HG03575 (cell line): ENCODE results near the gene ADGRV1.
"Not testable (repeated sequence)": the region's sequence is repeated elsewhere in the genome, so short reads cannot be mapped to it uniquely, and the experiment has no call there.

ENCODE experiments used
- ATAC-seq: cut with Tn5 transposase; IDR thresholded peaks from one replicate; pipeline ENCODE4 v1.9.1; 2021; ENCODE audit not compliant: unreplicated experiment, insufficient number of reproducible peaks, low FRiP score; ENCODE audit errors: extremely low read depth

Gene ADGRV1

DNA sequence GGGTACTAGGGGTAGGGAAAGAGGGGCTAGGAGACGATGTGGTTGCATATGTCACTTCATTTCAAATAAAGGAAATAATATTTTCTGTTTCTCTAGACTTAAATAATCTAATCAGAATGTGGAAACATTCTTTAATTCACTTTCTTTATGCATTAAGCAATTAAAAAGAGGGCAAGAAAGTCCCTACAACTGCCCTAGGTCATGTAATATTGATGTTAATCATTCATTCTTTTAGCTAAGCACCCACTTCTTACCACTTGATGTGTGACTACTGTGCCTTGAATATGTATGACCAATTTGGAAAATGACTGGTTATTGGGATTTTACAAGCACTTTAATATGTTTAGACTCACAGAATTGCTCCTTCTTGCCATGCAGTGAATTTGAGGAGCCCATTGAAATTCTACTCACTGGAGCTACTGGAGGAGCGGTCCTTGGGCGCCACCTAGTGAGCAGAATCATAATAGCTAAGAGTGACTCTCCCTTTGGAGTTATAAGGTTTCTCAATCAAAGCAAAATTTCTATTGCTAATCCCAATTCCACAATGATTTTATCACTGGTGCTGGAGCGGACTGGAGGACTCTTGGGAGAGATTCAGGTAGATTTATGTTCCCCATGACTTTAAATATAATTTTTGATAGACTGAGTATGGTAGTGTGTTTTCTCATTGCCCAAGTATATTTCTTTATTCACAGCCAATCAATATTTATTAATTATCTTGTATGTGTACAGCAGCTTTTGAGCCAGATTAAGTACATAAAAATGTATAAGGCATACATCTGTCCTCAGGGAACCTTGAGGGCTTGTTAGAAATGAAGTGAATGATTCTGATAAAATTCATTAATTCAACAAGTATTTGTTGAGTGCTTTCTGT lies 225.1 kb downstream of the ADGRV1 start:
- ATAC-seq, result peak; percentile 77

DNA sequence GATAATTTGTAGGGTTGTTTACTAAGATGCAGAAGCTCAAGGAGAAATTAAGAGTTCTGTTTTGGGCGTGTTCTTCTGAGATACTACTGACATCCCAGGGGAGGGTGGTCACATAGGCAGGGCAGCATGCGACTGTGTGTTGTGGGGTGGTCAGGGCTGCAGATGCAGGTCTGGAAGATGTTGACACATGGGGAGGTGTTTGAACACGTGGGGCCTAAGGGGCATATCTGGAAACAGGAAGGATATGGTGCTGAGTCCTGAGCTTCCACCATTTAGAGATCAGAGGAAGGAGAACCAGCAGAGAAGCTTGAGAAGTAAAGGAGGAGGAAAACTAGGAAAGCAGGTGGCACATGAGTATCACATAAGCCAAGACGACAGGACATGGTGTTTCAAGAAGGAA lies 228.2 kb downstream of the ADGRV1 start:
- ATAC-seq, result no peak

DNA sequence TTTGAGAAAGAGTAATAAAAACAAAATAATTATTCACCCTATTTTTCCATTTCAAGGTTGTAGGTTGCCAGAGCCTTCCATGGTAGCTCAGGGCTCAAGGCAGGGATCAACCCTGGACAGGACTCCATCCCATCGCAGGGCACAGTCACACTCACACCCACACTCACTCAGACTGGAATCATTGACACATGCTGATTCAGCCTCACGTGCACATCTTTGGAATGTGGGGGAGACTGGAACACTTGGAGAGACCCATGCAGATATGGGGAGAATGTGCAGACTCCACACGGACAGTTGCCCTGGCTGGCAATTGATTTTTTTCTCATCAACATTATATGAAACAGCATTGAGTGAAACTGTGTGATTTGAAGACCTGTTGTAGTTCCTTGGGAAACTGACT lies 234.1 kb downstream of the ADGRV1 start:
- ATAC-seq, result no peak

DNA sequence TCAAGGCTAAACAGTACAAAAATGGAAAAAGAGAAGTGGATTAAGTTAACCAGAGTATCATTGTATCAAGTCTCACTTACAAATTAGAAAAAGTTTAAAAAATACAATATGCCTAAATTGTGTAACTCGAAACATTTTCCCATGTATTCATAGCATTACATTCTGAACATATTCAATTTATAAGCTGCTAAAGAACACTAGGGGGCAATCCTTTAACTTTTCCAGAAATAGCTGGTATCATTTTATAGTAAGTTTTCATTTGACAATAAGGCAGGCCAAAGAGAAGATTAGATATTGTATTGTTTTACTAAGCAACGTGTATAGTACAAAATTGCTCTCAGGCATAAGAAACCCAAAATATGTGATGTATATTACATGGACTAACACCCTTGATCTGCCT lies 234.6 kb downstream of the ADGRV1 start:
- ATAC-seq, result no peak

DNA sequence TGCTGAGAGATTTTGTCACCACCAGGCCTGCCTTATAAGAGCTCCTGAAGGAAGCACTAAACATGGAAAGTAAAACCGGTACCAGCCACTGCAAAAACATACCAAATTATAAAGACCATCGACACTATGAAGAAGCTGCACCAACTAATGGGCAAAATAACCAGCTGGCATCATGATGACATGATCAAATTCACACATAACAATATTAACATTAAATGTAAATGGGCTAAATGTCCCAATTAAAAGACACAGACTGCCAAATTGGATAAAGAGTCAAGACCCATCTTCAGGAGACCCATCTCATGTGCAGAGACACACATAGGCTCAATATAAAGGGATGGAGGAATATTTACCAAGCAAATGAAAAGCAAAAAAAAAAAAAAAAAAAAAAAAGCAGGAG lies 238.3 kb downstream of the ADGRV1 start:
- ATAC-seq, result not testable (repeated sequence)

DNA sequence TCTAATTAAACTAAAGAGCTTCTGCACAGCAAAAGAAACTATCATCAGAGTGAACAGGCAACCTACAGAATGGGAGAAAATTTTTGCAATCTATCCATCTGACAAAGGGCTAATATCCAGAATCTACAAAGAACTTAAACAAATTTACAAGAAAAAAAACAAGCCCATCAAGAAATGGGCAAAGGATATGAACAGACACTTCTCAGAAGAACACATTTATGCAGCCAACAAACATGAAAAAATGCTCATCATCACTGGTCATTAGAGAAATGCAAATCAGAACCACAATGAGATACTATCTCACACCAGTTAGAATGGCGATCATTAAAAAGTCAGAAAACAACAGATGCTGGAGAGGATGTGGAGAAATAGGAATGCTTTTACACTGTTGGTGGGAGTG lies 241.5 kb downstream of the ADGRV1 start:
- ATAC-seq, result not testable (repeated sequence)

DNA sequence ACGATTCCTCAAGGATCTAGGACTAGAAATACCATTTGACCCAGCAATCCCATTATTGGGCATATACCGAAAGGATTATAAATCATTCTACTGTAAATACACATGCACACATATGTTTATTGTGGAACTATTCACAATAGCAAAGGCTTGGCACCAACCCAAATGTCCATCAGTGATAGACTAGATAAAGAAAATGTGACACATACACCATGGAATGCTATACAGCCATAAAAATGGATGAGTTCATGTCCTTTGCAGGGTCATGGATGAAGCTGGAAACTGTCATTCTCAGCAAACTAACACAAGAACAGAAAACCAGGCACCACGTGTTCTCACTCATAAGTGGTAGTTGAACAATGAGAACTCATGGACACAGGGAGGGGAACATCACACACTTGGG lies 241.9 kb downstream of the ADGRV1 start:
- not testable (repeated sequence) for ATAC-seq

DNA sequence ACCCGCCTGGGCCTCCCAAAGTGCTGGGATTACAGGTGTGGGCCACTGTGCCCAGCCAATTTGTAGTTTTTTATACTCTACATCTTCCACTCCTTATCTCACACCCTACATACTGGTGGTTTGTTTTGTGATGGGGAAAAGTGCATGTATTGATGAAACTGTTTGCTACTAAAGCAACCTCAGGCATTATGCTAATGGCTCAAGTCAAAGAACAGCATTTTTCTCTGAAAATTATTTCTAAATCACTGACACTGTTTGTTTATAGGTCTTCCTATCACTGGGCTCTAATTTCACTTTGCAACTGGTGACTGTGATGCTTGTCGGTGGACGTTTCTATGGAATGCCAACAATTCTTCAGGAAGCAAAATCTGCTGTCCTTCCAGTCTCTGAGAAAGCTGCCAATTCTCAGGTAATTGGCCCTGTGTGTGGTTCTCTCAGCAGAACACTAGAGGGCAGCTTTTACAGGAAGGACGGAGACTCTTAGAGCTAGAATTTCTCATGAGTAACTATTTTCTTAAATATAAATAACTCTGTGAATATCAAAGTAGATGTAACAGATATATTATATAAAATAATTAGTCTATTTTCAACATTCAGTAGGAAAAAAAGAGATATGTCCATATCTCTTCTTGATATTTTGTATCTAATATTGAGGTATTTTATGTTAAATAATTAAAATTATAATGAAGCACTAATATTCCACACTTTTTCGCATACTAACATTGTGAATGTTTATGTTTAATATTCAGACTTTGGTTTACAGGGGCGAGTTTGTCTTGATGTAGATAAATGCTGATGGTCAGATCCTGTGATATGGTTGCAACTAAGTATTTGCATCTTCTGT lies 244.1 kb downstream of the ADGRV1 start:
- ATAC-seq, result no peak

DNA sequence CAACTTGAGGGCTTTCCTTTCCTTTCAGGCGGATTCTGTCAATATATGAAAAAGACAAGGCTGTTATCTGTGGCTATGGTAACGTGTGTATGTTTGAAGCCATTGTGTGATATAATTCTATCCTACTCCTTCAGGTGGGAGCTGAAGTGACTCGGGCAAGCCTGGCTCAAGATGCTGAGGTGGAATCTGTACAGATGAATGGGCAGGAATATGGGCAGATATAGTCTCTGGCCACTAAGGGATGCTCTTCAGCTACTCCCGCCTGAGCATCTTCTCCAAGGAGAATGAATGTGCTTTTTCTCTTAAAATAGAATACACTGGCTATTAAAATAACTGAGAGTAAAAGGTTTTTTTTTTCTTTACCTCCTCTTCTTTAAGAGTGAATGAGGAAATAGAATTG lies 244.8 kb downstream of the ADGRV1 start:
- no peak for ATAC-seq

DNA sequence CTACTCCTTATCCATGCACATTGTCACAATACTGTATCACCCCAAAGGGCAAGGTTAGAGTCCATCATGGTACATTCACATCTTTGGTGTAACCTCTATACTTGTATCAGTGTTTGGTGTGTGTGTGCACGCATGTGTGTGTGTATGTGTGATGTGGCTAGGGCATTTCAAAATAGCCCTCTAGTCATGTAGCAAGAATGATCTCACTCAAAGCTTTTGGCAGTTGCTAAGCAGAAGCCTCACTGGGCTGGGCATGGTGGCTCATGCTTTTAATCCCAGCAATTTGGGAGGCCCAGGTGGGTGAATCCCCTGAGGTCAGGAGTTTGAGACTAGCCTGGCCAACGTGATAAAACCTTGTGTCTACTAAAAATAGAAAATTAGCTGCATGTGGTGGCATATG lies 245.3 kb downstream of the ADGRV1 start:
- ATAC-seq, result no peak

DNA sequence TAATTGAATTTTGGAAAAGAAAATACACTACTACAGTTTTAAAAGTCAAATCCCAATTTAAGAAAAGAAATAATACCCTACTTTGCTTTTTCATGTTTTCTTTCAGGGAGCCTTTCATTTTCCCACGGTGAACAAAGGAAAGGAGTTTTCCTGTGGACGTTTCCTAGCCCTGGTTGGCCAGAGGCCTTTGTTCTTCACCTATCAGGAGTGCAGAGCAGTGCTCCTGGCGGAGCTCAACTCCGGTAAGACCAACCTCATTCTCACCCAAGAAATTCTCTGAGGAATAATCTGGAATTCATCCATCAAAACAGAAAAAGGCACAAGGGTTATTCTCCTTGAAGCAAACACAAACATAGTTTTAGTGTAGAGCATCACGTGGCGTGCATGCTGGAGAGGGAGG lies 248.9 kb downstream of the ADGRV1 start:
- ATAC-seq, result no peak

DNA sequence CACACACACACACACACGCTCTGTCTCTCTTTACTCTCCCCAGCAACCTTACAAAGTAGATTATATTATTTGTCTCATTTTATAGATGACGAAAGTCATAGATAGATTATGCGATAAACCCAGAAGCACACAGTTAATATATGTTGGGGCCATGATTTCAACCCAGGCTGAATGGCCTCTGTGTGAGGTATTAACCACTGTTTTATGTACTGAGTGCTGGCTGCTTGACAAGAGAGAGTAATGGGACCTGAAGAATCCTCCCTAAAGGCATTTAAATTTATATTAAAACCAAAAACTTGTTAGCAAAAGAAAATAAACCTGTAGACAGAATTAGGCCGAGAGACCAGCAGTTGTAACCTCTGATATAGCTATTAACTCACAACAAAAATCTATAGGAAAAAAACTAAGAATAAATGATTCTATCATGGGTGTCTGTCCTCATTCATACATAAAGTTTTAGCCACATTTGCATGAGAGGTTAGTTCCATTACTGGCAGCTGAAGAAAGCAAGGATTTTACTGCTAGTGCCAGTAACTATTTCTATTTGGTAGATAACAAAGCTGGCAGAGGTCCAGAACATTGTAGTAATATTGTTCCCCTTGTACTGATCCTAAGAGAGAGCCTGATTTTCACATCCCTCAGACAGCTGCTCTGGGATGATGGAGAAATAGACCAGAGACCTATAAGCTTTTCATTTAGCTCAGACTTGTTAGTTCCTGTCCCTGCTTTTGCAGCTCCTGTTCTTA lies 250.9 kb downstream of the ADGRV1 start:
- no peak for ATAC-seq

DNA sequence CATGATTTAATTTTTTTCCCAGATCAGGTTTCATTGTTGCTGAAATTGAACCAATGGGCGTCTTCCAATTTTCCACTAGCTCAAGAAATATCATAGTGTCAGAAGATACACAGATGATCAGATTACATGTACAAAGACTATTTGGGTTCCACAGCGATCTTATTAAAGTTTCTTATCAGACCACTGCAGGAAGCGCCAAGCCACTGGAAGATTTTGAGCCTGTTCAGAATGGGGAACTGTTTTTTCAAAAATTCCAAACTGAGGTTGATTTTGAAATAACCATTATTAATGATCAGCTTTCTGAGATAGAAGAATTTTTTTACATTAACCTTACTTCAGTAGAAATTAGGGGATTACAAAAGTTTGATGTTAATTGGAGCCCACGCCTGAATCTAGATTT lies 251.6 kb downstream of the ADGRV1 start:
- ATAC-seq, result no peak

DNA sequence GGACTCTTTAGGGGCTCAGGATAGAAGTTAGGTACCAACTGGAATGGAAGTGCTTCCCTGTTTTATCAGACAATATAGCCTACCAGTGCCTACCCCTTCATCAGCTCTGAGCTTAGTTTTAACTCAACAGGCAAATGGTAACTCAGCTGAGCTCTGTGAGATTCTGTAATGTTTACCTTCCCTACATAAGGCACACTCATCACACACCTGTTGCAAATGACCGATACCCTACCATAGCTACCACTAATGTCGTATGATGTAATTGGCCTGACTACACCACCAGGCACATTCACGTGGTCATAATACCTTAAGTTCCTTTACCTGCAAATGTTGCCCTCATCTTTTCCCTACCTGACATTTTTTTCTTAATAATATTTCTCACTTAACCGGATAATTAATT lies 254.8 kb downstream of the ADGRV1 start:
- no peak for ATAC-seq

DNA sequence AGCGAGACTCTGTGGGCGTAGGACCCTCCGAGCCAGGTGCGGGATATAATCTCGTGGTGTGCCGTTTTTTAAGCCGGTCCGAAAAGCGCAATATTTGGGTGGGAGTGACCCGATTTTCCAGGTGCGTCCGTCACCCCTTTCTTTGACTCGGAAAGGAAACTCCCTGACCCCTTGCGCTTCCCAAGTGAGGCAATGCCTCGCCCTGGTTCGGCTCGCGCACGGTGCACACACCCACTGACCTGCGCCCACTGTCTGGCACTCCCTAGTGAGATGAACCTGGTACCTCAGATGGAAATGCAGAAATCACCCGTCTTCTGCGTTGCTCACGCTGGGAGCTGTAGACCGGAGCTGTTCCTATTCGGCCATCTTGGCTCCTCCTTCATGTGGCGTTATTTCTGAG lies 263.5 kb downstream of the ADGRV1 start:
- ATAC-seq, result not testable (repeated sequence)

DNA sequence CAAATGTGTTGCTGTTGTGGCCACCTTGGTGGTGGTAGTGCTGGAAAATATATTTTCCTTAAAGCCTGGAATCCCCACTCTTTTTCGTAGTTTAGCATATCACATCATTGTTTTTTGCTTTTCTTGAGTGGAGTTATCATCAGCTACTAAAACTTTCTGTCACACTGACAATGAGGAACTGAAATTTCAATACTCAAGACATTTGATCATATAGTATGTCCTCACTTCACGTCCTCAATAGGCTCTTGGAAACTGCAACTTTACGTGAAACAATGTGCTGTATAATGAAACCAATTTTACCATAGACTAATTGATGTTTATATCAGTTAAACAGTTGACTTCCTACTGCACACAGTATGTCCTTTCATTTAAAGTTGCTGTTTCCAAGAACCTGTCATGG lies 265.8 kb downstream of the ADGRV1 start:
- ATAC-seq, result no peak

DNA sequence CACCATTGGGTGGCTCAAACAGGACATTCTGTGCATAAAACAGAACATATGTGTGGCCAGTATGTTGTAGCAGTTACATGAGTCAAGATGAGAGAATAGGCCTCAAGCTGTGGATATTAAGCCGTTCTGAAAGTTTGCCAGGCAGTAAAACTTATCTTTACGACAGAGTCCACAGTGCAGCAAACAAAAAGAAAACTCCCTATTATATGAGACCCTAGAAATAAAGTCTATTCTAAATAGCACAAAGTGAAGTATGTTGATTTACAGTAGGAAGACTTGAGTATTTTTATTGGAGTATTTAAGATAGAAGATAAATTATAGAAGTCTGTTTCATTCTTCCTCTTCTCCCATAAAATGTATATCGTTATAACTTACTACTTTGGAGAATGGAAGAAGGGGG lies 271.5 kb downstream of the ADGRV1 start:
- no peak for ATAC-seq

DNA sequence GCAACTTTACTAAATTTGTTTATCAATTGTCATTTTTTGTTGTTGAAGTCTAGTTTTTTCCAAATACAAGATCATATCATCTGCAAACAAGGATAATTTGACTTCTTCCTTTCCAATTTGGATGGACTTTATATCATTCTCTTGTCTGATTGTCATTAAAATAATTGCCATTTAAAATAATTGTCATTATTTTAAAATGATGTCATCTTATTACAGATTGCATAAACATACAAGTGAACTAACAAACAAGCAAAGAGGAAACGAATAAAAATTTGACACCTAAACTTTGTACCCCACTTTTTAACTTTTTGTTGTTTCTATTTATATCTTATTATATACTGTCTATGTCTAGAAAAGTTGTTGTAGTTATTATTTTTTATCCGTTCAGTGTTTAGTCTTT lies 275.2 kb downstream of the ADGRV1 start:
- ATAC-seq, result no peak

DNA sequence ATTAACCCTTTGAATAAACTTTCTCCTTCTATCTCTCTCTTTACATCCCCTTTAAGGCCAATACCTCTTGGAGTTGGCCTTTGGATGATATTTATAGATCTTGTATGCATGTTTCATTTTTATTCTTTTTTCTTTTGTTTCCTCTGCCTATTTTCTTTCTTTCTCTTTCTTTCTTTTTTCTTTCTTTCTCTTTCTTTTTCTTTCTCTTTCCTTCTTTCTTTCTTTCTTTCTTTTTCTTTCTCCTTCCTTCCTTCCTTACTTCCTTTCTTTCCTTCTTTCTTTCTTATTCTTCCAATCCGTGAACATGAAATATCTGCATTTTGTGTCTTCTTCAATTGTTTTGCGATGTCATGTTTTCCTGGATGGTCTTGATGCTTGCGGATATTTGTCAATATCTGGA lies 276.1 kb downstream of the ADGRV1 start:
- no peak for ATAC-seq

DNA sequence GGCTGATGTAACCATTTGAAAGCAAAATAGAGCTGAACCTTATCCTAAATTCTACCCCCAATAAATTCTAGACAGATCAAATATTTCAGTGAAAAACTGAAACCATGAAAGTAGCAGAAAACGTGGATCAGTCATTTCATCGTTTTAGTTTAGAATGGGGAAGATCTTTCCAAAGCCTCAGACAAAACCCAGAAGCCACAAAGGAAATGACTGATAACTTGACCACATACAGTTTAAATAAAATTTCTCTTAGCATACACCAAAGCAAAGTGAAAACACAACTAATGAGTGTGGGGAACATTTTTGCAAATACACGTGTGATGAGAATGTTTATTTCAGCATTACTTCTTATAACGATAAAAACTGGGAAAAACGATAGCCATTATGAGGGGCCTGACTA lies 284.8 kb downstream of the ADGRV1 start:
- no peak for ATAC-seq
